ENCODE data around the gene OGT. TPM values are rescaled to one million over a fixed set of nuclear protein-coding genes. Genes with fewer than 3 reads are reported as not detected.

The OGT gene
- total RNA-seq, 1 experiment from 2014 or later, result 116 TPM

GRCh38 chrX:71514367-71515037 lies 18.4 kb upstream of the OGT start:
- H3K4me3 Mint-ChIP-seq, result no peak overlapping the region
- Histone ChIP-seq H4K5ac (ENCODE audit: insufficient read length, low read depth, low read length) (no peak overlapping the region), H4K20me1 (ENCODE audit: control insufficient read depth, insufficient read depth, insufficient read length) (no peaks in the 10 kb centered on the region), H2BK12ac (ENCODE audit: insufficient read length, low read depth, low read length) (no peak overlapping the region), H2BK5ac (ENCODE audit: insufficient read length, low read length) (no peak overlapping the region), H3K9ac (ENCODE audit: extremely low read depth, insufficient read length, low read length) (no peak overlapping the region), H3T11ph (ENCODE audit: low read length) (no peak overlapping the region), H2BK20ac (ENCODE audit: low read depth, low read length, poor library complexity, severe bottlenecking) (no peak overlapping the region), H3K4ac (ENCODE audit: low read depth, low read length) (no peak overlapping the region), H3K23ac (ENCODE audit: insufficient read length, low read depth, low read length) (no peak overlapping the region), H3K27ac (ENCODE audit: insufficient read length, low read depth, low read length) (no peak overlapping the region), H3K18ac (ENCODE audit: insufficient read length, low read depth, low read length) (no peak overlapping the region), H3K79me1 (ENCODE audit: insufficient read depth, low read depth, low read length, poor library complexity, severe bottlenecking) (no peaks in the 10 kb centered on the region), H3K14ac (ENCODE audit: insufficient read depth, low read length) (no peak overlapping the region), H4K91ac (ENCODE audit: insufficient read length, low read depth, low read length) (no peak overlapping the region), H3K27me3 (ENCODE audit: insufficient read depth, low read length) (no peaks in the 10 kb centered on the region), H3K23me2 (ENCODE audit: insufficient read length, low read depth, low read length, poor library complexity, severe bottlenecking) (no peaks in the 10 kb centered on the region), H2BK15ac (ENCODE audit: low read depth, low read length) (no peak overlapping the region), H4K8ac (replicated peaks; ENCODE audit: insufficient read length, low read depth, low read length) (no peak overlapping the region), H3K56ac (ENCODE audit: insufficient read length, low read depth, low read length) (no peak overlapping the region), H3K9me3 (ENCODE audit: control insufficient read depth, low read depth, low read length) (peaks cover 36% of the 10 kb centered on the region), H2AK5ac (ENCODE audit: insufficient read length, low read length) (no peak overlapping the region), H3K4me2 (ENCODE audit: insufficient read depth, insufficient read length, low read length) (no peak overlapping the region), H2BK120ac (ENCODE audit: low read depth, low read length, poor library complexity, severe bottlenecking) (no peak overlapping the region), H3K4me1 (ENCODE audit: insufficient read depth, low read length) (no peaks in the 10 kb centered on the region), H2AFZ (ENCODE audit: low read length) (no peak overlapping the region), H3K79me2 (ENCODE audit: insufficient read depth, low read length) (no peaks in the 10 kb centered on the region)
- H3K9me3 Mint-ChIP-seq, result peaks cover 58 to 60% of the 10 kb centered on the region in 2 experiments
- DNase-seq, result no peak
- TF ChIP-seq CTCF (conservative IDR thresholded peaks at IDR 0.05), result no peak
- no peaks in the 10 kb centered on the region; the same call in 1 of the 2 replicates for H3K27me3 Mint-ChIP-seq (ENCODE audit: low read depth)
- H3K4me1 Mint-ChIP-seq, result peaks cover 0 to 7% of the 10 kb centered on the region in 2 experiments; a peak in 3 of 4 replicates
- peaks cover 0 to 4% (median 3%) of the 10 kb centered on the region in 3 experiments; a peak in 5 of 7 replicates for H3K36me3 Mint-ChIP-seq (ENCODE audit: insufficient read depth in 1 of 3, low read depth in 3 of 3)
- no CpG with 5 or more reads among the region's 5 CpGs for WGBS (ENCODE audit: extremely low coverage, insufficient read length, low lambda C conversion rate)
- H3K27ac Mint-ChIP-seq, result no peak overlapping the region
